Measurements from ENCODE around the gene MEIOB.
"Not testable (repeated sequence)": the region's sequence is repeated elsewhere in the genome, so short reads cannot be mapped to it uniquely, and the experiment has no call there.

MEIOB gene

GRCh38 chr16:1871974-1872635 is at the start of gene MEIOB:
Gene MEIOB (minus strand): TSS chr16:1872164. CDS start chr16:1868175, 3,989 bp downstream.
- DNase-seq (ENCODE audit: low spot score) = no peak
- FAIRE-seq = no peak

GRCh38 chr16:1920727-1921171 is 48.8 kb upstream of the MEIOB start:
- FAIRE-seq (no peak), DNase-seq (ENCODE audit: low spot score) (no peak)

- DNase-seq (ENCODE audit: low spot score); FAIRE-seq: not testable (repeated sequence)
These were observed 48.2 kb upstream of the MEIOB start for GRCh38 chr16:1920122-1920521.

- FAIRE-seq = no peak
- DNase-seq (ENCODE audit: low spot score) = no peak
These were observed 47.5 kb upstream of the MEIOB start for GRCh38 chr16:1919327-1919998.

- DNase-seq (ENCODE audit: low spot score) = no peak
These were observed 46.7 kb upstream of the MEIOB start, which contains the start of gene HS3ST6 for GRCh38 chr16:1918351-1919326. Gene HS3ST6 (minus strand): TSS chr16:1918415. CDS start chr16:1918323, 92 bp downstream.

GRCh38 chr16:1917665-1918350 is 45.8 kb upstream of the MEIOB start:
- DNase-seq (ENCODE audit: low spot score) (no peak), FAIRE-seq (no peak)

More at GRCh38 chr16:1918351-1919326, 46.7 kb upstream of the MEIOB start, which contains the start of gene HS3ST6:
- FAIRE-seq = no peak

- DNase-seq (ENCODE audit: low spot score) = no peak
- no peak for FAIRE-seq
These were observed 45.2 kb upstream of the MEIOB start for GRCh38 chr16:1917056-1917664.

GRCh38 chr16:1916640-1916990 is 44.7 kb upstream of the MEIOB start:
- DNase-seq (ENCODE audit: low spot score) (no peak), FAIRE-seq (no peak)

GRCh38 chr16:1915732-1916639 is 44.0 kb upstream of the MEIOB start:
- no peak for DNase-seq (ENCODE audit: low spot score)
- FAIRE-seq = no peak

- DNase-seq (ENCODE audit: low spot score) (no peak), FAIRE-seq (no peak)
These were observed 43.0 kb upstream of the MEIOB start for GRCh38 chr16:1914988-1915387.

GRCh38 chr16:1914084-1914608 is 42.2 kb upstream of the MEIOB start:
- FAIRE-seq (no peak), DNase-seq (ENCODE audit: low spot score) (no peak)

GRCh38 chr16:1913327-1914083 is 41.5 kb upstream of the MEIOB start:
- FAIRE-seq = no peak
- no peak for DNase-seq (ENCODE audit: low spot score)

GRCh38 chr16:1912215-1912543 is 40.2 kb upstream of the MEIOB start:
- FAIRE-seq (no peak), DNase-seq (ENCODE audit: low spot score) (no peak)

- no peak for FAIRE-seq
These were observed 39.7 kb upstream of the MEIOB start for GRCh38 chr16:1911467-1912214.

GRCh38 chr16:1909561-1910231 is 37.7 kb upstream of the MEIOB start:
- DNase-seq (ENCODE audit: low spot score) (no peak), FAIRE-seq (no peak)

More at GRCh38 chr16:1911467-1912214, 39.7 kb upstream of the MEIOB start:
- DNase-seq (ENCODE audit: low spot score) = no peak

GRCh38 chr16:1908983-1909382 is 37.0 kb upstream of the MEIOB start:
- FAIRE-seq = no peak

GRCh38 chr16:1908184-1908583 is 36.2 kb upstream of the MEIOB start:
- FAIRE-seq = no peak
- DNase-seq (ENCODE audit: low spot score) = no peak

More at GRCh38 chr16:1908983-1909382, 37.0 kb upstream of the MEIOB start:
- DNase-seq (ENCODE audit: low spot score) = no peak
